HG03442 (cell line): Measurements from ENCODE around the gene SGK1.
"Not testable (repeated sequence)": the region's sequence is repeated elsewhere in the genome, so short reads cannot be mapped to it uniquely, and the experiment has no call there.

Source experiments
- ATAC-seq: cut with Tn5 transposase; IDR thresholded peaks from one replicate; pipeline ENCODE4 v1.9.1; 2021; ENCODE audit warnings: mild to moderate bottlenecking, moderate library complexity; ENCODE audit not compliant: unreplicated experiment

The SGK1 gene

GRCh38 chr6:134195164-134195906, 122.6 kb downstream of the SGK1 start:
- ATAC-seq = no peak

GRCh38 chr6:134193536-134194498, 124.1 kb downstream of the SGK1 start:
- no peak for ATAC-seq

GRCh38 chr6:134192609-134193008, 125.3 kb downstream of the SGK1 start:
- ATAC-seq = not testable (repeated sequence)

GRCh38 chr6:134190883-134191282, 127.0 kb downstream of the SGK1 start:
- no peak for ATAC-seq

- no peak for ATAC-seq
Observed at GRCh38 chr6:134187751-134188150, 130.2 kb downstream of the SGK1 start.

GRCh38 chr6:134187154-134187553, 130.8 kb downstream of the SGK1 start:
- no peak for ATAC-seq

- ATAC-seq = no peak
Observed at GRCh38 chr6:134186355-134186754, 131.6 kb downstream of the SGK1 start.

- no peak for ATAC-seq
Observed at GRCh38 chr6:134185277-134185676, 132.6 kb downstream of the SGK1 start.

- ATAC-seq = no peak
Observed at GRCh38 chr6:134183844-134184243, 134.1 kb downstream of the SGK1 start.

- no peak for ATAC-seq
Observed at GRCh38 chr6:134182528-134182927, 135.4 kb downstream of the SGK1 start.

GRCh38 chr6:134181726-134182125, 136.2 kb downstream of the SGK1 start:
- not testable (repeated sequence) for ATAC-seq

- ATAC-seq = not testable (repeated sequence)
Observed at GRCh38 chr6:134181251-134181650, 136.7 kb downstream of the SGK1 start.

GRCh38 chr6:134180540-134180939, 137.4 kb downstream of the SGK1 start:
- not testable (repeated sequence) for ATAC-seq

GRCh38 chr6:134178161-134179044, 139.5 kb downstream of the SGK1 start:
- ATAC-seq = peak; percentile 30

GRCh38 chr6:134177753-134178160, 140.2 kb downstream of the SGK1 start:
- ATAC-seq = no peak

- ATAC-seq = no peak
Observed at GRCh38 chr6:134177236-134177635, 140.7 kb downstream of the SGK1 start.

- ATAC-seq = no peak
Observed at GRCh38 chr6:134176264-134176975, 141.5 kb downstream of the SGK1 start.

GRCh38 chr6:134175532-134176263, 142.2 kb downstream of the SGK1 start:
- peak; percentile 8 for ATAC-seq
